Forelimb muscle (tissue), 1 donor: Measurements from ENCODE around the gene ZNHIT1. TPM values are rescaled to one million over a fixed set of nuclear protein-coding genes. Genes with fewer than 3 reads are reported as not detected.

ENCODE experiments used
- DNase-seq: peaks from one replicate; pipeline ENCODE4 v3.0.0-alpha.2; 2013; ENCODE audit warnings: low read depth
- polyA plus RNA-seq: library from polyadenylated mRNA; unstranded; fragments of 120-200 nt; gene quantifications from one replicate; pipeline ENCODE4 v1.2.1, GENCODE V29; 2013; ENCODE audit not compliant: insufficient read length

Gene ZNHIT1
- polyA plus RNA-seq, 1 donor: 46.5 TPM

DNA sequence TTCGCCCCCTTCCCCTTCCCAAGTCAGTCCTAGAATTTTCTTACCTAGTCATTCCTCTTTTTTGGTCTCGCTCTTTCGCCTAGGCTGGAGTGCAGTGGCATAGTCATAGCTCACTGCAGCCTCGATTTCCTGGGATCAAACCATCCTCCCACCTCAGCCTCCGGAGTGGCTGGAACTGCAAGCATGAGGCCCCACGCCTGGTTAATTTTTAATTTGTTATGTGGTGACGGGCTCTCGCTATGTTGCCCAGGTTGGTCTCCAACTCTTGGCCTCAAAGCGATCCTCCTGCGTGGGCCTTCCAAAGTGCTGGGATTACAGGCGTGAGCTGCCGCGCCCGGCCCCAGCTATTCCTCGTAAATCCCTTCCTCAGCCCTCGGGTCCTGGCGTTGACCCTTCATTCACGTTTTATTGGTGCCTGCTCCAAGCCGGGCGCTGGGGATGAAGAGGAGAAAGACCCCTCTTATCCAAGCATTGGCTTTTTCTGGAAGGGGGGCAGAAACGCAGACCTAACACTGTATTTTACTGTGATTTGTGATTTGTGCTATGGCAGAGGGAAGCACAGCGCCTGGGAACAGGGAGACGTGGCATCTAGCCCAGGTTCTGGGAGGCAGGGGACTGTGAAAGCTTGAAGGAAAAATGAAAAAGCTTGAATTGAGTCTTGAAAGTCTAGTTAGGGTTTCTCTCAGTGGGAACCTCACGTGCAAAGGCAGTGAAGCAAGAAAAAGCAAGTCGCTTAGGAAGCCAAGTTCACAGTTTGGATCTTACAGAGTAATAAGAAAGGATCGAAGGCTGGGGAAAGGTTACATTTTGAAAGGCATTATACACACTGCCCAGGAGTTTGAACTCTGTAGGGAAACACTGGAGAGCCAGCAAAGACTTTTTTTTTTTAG lies 516 bp downstream of the ZNHIT1 start:
- DNase-seq: no peak

DNA sequence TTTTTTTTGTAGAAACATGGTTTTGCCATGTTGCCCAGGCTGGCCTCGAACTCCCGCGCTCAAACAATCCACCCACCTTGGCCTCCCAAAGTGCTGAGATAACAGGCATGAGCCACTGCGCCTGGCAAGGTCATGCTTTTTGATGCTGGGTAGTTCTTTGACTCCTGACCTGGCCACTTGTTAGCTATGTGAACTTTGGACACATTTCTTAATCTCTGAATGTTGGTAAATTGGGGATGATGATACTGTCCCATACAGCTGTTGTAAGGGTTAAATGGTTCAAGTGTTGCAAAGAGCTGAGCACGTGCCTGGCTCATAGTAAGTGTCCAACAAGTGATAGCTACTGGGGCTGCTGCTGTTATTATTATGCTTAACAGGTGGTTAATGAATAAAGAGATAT lies 2.3 kb downstream of the ZNHIT1 start:
- DNase-seq: no peak

DNA sequence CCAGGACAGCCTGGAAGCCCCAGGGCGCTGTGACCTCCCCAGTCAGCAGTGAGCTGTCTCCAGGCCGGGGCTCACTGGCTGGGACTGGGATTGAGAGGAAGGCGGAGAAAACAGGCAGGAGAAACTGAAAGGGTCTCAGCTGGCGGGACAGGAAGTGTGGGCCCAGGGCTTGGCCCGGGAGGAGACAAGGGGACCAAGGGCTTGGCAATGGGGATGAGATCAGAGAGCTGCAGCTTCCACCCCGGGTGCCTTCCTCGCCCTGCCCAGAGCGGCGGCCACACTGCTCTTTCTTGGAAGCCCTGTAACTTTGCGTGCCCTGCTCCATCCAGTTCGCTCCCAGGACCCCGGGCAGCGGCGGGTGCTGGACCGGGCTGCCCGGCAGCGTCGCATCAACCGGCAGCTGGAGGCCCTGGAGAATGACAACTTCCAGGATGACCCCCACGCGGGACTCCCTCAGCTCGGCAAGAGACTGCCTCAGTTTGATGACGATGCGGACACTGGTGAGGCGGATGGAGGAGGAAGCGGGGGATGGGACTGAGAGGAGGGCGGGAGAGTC lies 4.4 kb downstream of the ZNHIT1 start:
- no peak for DNase-seq

DNA sequence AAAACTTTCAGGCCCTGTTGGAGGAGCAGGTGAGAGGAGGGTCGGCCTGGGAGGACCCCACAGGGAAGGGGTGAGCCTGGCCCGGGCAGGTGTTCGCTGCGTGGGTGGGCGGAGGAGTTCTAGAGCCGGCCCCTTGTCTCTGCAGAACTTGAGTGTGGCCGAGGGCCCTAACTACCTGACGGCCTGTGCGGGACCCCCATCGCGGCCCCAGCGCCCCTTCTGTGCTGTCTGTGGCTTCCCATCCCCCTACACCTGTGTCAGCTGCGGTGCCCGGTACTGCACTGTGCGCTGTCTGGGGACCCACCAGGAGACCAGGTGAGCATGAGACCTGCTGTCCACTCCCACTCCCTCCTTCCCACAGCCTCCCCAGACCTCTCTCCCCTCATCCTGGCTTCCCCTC lies 5.6 kb downstream of the ZNHIT1 start:
- DNase-seq: no peak

DNA sequence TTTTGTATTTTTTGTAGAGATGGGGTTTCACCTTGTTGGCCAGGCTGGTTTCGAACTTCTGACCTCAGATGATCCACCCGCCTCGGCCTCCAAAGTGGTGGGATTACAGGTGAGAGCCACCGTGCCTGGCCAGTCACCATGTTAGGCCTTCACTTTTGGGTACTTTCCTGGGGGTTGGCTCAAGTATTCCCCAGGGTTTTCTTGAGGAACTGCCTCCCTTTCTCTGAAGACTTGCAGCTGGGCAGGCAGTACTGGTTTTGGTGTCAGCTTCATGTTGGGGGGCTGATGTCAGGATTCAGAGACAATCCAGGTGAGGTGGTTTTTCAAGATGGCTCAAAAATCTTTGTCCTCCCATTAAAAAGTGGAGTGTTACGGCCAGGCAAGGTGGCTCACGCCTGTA lies 7.7 kb downstream of the ZNHIT1 start:
- DNase-seq: no peak

DNA sequence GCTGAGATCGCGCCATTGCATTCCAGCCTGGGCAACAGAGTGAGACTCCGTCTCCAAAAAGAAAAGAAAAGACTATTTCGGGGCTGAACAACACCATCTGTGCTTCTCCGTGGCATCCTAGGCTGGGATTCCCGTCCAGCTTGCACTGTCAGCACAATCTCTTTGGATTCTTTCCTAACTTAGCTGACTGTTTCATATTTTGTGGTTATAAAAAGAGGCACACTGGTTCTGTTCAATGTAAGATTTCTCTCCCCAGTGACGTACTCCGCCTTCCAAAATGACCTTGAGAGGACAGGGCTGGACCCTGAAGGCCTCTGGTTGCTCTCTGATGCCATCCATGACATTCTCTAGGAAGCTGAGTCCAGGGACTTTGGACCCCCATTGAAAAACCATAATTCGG lies 8.8 kb downstream of the ZNHIT1 start:
- no peak for DNase-seq

DNA sequence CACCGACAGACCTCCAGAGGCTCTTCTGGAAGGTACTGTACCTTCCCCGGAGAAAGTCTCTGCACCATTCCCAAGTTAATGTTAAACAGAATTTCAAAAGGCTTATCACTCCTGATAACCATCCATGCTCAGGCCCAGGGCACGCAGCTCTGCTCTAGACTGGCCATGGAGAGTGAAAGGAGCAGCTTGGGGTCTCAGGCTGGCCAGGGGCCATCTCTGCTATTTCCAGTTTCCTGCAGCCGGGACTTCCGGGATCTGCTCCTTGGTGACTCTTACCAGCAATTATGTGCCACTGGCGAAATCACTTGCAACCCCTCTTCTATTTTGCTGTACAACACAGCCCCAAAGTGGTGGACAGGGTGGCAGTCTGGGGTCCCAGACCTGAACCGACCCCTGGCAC lies 13.7 kb downstream of the ZNHIT1 start:
- no peak for DNase-seq

DNA sequence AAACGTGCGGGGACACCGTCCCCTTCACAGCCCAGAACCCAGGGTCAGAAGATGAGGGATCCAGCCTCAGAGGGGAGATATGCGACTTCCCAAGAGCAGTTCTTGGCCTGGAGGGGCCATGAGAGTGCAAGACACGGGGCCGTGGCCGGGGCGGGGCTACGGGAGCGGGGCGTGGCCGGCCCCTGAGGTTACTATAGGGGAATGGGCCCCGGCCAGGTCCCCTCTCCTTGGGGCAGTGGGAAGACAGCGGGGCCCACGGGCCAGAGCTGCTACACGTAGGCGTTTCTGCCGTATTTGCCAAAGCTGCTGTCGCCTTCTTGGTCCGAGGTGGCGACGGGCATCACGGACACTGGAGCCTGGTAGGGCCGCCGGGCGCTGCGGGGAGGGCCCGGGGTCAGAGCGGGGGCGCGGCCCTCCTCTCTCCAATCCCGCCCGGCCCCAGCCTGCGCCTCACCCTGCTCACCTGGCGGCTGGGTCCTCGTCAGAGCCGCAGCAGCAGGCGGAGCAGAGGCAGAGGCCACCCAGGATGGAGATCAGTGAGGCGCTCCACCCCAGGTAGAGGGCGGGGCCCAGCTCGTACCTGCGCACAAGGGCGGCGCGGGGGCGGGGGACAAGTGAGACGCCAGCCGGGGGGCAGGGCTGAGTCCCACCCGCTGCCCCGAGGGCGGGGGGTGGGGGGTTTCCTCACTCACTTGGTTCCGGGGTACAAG lies 14.3 kb downstream of the ZNHIT1 start:
- no peak for DNase-seq

DNA sequence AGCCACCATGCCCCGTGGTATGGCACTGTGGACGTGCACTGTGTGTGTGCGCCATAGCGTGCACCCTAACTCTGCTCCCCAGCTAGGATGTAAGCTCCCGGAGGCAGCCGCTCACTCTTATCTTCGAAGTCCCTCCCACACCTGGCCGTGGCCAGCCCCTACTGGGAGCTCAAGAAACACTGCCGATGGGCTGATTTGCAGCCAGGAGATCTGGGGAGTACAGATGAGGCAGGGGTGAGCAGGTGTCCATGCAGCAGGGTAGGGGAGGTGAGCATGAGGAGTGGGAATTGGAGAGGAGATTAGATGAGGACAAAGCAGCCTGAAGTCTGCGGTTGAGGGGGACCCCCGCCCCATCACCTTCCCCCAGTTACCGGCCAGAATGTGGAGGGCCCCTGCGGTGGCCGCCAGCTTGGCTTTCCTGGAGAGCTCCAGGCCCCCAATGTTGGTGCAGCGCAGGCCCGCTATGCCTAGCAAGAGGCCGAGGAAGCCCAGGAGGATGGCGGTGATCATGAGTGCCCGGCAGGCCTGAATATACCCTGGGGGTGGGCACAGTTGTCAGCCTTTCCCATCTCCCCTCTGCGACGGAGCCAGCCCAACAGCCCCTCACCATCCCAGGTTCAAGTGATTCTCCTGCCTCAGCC lies 16.1 kb downstream of the ZNHIT1 start:
- no peak for DNase-seq

DNA sequence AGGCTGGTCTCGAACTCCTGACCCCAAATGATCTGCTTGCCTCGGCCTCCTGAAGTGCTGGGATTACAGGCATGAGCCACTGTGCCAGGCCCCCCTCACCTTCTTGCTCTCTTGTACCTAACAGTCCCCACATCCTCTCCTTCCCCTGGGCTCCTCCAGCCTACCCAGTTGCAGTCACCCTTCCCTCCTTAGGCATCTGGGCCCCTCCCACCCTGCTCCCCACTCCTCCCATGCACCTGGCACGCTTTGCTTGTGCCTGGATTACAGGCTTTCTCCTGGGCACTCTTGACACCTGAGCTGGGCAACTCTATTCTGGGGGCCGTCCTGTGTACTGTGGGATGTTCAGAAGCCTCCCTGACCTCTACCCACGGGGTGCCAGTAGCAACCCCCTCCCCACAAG lies 16.7 kb downstream of the ZNHIT1 start:
- no peak for DNase-seq

DNA sequence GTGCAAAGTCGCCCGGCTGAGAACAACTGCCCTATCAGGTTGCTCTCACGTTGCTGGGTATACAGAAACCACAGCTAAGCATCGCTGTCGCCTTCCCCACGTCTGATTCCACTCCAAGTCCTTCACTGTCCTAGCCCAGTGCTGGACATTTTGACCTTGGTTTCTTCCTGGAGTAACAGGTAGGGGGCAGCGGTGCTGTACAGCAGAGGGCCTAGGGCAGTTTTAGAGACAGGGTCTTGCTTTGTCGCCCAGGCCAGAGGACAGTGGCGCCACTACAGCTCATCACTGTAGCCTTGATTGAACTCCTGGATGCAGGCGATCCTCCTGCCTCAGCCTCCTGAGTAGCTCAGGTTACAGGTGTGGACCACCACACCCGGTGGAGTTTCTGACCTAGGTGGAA lies 17.1 kb downstream of the ZNHIT1 start:
- no peak for DNase-seq

DNA sequence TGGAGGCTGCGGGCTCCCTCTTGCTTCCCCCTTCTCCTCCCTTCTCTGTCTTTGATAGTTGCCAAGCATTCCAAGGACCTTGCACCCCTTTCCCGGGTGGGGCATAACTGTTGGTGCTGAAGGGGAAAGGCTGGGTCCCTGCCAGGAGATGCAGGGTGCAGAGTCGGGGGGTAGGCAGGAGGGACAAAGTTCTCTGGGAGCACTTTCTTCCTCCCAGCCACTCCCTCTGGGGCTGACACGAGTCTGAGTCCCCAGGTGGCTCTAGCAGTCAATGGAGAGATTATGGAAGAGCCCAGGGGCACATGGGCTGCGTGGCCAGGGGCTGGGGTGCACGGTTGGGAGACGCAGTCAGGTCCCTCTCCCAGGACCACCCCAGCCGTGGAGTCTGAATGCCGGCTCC lies 17.6 kb downstream of the ZNHIT1 start:
- DNase-seq: no peak

DNA sequence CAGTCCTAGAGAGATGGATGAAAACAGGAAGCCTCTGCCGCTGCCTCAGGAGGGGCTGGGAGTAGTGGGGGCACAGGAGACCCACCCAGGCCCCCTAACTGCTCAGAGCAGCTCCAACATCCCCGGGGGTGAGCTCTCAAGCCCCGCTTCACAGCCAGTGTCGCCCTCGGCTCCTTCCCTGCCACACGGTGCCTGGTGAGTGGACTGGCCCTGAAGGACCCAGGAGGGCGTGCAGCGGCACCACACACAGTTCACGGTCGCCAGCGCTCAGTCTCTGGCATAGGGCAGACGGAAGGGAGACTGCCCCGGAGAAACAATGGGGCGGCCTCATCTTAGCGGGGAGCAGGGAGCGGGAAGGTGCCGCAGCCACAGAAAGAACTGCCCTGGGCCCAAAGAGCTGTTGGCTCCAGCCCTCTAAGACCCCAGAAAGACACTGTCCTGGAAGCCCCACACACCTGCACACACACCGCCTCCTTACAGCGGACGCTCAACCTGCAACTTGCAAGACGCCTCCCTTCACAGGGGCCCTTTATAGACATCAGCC lies 18.4 kb downstream of the ZNHIT1 start:
- DNase-seq: no peak

DNA sequence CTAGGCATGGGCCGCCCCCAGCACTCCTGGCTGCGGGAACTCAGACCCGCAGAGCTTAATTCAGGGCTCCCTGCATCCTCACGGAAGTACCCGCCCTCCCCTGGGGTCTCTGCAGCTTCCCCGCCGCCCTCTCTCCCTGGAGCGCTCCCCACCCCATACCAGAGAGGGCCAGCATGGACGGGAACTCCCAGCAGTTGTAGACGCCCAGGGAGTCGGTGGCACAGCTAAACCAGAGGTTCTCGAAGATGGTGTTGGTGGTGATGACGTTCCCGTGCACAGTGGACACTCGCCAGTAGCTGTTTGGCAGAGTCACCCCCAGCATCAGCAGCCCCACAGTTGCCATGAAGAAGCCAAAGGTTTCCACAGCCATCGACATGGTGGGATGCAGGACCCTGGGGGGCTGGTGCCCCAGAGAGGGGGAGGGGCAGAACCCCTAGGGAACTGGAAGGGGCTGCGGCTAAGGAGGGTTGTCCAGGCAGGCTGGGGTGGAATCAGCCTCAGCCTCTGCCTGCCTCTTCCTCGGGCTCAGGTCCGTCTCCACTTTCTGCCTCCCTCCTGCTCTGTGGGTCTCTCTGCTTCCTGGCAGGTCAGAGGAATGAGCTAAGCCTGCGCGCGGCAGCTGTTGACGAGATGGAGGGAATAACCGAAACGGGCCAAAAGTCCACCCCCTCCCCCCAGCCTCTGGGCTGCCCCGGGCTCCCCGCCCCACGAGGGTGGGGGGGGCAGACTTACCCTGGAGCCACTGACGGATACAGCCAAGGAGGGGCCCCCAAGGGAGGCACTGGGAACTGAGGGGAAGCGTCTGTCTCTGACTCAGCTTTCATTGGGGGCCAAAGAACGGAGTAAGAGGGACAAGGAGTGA lies 19.5 kb downstream of the ZNHIT1 start, which contains the start of gene CLDN15:
CLDN15 (minus strand) TSS at position 597 of the 862 bp plus-strand sequence; CDS start at position 376, 221 bp downstream.
- no peak for DNase-seq

DNA sequence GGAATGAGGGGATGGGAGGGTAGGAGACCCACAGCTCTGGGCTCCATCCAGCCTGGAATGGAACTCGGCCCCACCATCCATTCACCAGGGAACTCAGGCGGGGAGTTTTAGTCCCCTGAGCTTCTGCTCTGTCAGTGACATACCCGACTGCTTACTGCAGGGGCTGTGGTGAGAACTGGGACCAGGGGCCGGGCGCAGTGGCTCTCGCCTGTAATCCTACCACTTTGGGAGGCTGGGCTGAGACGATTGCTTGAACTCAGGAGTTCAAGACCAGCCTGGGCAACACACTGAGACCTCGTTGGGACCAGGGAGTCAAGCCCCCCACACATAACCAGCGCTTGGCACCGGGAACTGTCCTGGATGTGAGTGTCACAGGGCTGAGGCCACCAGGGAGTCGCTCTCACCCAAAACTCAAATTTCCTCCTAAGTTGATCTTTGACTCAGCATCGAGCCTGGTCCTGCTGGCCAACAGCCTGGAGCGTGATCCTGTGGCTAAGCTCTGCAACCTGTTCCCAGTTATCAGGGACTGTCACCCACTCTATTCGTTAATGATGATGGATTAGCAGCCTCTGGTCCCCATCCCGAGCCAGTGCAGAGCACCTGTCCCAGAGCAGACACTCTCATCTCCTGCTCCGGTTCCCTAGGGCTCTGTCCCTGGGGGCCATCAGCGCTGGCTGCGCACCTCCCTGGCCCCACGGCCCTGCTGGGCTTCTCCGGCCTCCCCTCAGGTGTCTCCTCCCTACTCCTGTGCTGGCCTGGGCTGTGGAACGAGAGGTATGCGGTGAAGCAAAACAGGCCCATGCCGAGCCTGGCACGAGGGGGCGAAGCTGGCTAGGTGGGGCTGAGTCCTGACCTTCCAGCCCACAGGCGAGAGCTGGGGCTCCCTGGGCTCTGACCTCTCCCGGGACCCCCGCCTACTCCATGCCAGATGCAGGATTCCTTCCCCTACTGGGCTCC lies 20.5 kb downstream of the ZNHIT1 start:
- DNase-seq: no peak

DNA sequence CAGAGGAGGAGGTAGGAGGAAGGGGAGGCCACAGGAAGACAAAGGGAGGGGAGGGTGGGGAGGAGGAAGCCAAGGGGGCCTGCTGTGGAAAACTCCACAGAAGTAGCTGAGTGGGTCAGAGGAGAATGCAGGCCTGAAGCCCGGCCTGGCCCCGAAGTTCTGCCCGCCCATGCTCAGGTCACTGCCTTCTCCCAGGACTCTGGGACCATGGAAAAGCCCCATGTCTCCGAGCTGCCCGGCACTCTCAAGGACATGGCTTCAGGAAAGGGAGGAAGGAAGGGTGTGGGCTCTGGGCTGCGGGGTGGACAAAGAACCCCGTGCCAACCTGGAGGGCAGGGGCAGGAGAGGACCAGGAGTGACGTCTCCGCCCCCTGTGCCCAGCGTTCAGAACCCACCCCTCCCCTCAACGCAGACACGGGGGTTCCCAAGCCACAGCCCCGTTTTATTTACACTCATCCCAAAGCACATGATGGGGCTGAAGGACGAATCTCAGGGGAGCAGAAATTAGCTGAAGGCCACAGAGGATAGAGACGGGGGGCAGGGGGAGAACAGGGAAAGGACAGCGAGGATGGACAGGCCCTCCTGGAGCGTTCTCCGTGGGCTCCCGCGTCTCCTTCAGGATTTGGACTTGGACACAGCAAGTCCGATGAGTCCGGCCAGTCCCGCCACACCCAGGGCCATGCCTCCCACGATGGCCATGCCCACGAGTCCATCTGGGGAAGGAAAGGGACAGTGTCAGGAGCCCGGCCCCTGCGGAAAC lies 21.4 kb downstream of the ZNHIT1 start:
- DNase-seq: no peak

DNA sequence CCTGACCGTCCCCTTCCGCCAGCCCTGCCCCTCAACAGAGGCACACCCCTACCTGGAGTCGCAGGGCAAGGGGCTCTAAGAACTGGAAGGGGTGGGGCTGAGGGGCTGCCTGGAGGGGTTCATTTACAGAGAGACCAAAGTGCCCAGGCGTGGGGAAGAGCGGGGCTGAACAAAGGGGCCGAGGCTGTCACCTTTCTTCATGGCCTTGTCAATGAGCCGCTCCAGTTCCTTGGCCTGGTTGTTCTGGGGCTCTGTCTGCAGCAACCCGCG lies 21.9 kb downstream of the ZNHIT1 start:
- DNase-seq: no peak

DNA sequence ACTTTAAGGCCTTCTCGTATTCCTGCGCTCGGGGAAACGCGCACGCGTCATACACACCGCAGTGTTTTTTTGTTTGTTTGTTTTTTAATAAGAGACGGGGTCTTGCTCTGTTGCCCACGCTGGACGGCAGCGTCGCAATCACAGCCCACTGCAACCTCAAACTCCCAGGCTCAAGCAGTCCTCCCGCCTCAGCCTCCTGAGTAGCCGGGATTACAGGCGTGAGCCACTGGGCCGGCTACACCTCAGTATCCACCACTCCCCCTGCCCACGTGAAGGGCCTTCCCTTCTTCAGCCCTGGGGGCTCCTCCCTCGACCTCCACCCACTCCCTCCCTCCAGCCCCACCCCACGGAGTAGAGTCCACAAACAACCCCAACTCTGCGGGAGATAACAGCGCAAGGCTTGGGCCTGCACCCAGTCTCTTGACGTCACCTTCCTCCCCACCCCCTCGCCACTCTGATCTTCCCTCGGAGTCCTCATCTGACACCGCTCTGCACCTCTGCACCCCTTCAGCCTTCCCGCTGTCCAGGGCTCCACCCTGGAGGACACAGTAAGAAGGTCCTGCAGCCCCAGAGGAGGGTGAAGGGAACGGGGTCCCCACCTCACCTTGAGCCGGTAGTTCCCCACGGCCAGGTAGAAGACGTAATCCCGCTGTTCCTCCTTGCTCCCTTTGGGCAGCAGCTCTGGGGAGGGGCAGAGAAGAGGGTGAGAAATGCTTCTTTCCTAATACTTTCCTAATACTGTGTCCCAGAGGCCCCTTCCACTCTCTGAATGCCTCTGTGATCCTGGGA lies 22.5 kb downstream of the ZNHIT1 start:
- no peak for DNase-seq

DNA sequence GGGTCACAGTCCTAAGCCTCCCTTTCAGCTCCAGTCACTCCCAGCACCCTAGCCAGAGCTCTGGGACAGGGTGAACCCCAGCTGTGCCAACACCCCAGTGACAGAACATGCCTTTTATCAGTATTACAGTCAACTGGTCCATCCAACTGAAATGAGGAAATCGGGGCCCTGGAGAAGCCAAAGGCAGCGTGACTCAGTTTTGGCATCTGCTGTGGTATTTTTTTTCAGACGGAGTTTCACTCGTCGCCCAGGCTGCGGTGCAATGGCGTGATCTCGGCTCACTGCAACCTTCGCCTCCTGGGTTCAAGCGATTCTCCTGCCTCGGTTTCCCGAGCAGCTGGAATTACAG lies 23.0 kb downstream of the ZNHIT1 start:
- DNase-seq: no peak
